Measurements from ENCODE around the gene PRH1. TPM values are rescaled to one million over a fixed set of nuclear protein-coding genes. Genes with fewer than 3 reads are reported as not detected.

The PRH1 gene
- total and polyA plus RNA-seq, 2 donors from 2014 or later: 3.2 to 28.7 TPM

GRCh38 chr12:10901427-10901826, 17.4 kb upstream of the PRH1 start:
- DNase-seq (no peak), FAIRE-seq (no peak)
- intact Hi-C loops (cut with DNase I): no loop called here
- Histone ChIP-seq H3K27ac (ENCODE audit: low read depth in 2 of 2, low read length in 2 of 2) (no peak overlapping the region), H3K27me3 (ENCODE audit: control insufficient read depth, insufficient read depth, low read length) (no peaks in the 10 kb centered on the region), H3K36me3 (ENCODE audit: control insufficient read depth in 2 of 3, insufficient read depth in 3 of 3, low read length in 3 of 3) (no peaks in the 10 kb centered on the region), H3K9ac (ENCODE audit: low read length in 3 of 3) (no peak overlapping the region), H3K9me3 (ENCODE audit: control insufficient read depth in 2 of 3, insufficient read depth in 1 of 3, low read length in 3 of 3) (peaks cover 0 to 12% (median 0%) of the 10 kb centered on the region in 3 donors), H3K4me1 (ENCODE audit: control insufficient read depth in 2 of 3, insufficient read depth in 2 of 3, low read depth in 1 of 3, low read length in 3 of 3) (no peaks in the 10 kb centered on the region), H3K4me3 (ENCODE audit: low read length in 3 of 3) (no peak overlapping the region)
- TF ChIP-seq, protein P1, sequence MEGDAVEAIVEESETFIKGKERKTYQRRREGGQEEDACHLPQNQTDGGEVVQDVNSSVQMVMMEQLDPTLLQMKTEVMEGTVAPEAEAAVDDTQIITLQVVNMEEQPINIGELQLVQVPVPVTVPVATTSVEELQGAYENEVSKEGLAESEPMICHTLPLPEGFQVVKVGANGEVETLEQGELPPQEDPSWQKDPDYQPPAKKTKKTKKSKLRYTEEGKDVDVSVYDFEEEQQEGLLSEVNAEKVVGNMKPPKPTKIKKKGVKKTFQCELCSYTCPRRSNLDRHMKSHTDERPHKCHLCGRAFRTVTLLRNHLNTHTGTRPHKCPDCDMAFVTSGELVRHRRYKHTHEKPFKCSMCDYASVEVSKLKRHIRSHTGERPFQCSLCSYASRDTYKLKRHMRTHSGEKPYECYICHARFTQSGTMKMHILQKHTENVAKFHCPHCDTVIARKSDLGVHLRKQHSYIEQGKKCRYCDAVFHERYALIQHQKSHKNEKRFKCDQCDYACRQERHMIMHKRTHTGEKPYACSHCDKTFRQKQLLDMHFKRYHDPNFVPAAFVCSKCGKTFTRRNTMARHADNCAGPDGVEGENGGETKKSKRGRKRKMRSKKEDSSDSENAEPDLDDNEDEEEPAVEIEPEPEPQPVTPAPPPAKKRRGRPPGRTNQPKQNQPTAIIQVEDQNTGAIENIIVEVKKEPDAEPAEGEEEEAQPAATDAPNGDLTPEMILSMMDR (IDR thresholded peaks at IDR 0.05; ENCODE audit: borderline replicate concordance, extremely low read depth, insufficient read depth): no peak

DNA sequence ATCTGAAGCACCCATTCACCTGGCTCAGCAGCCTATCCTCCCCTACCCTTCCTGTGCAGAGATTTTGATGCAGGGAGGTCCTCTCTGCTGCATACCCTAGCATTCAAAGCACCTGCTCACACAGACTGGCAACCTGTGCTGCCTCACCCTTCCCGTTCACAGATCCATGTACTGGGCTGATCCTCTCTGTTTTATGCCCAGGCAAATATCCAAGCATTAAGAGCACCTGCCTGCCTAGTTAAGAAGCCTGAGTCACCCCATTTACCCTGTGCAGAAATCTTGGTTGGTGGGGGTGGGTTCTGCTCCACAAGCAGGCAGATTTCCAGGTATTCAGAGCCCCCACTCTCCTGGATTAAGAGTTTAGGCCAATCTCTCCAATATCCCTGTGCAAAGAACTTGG, 16.9 kb upstream of the PRH1 start:
- DNase-seq (no peak), FAIRE-seq (no peak)
- intact Hi-C loops (cut with DNase I): no loop called here
- peaks cover 0 to 12% (median 0%) of the 10 kb centered on the region in 3 donors for H3K9me3 ChIP-seq (ENCODE audit: control insufficient read depth in 2 of 3, insufficient read depth in 1 of 3, low read length in 3 of 3)
- H3K36me3 ChIP-seq (ENCODE audit: control insufficient read depth in 2 of 3, insufficient read depth in 3 of 3, low read length in 3 of 3): no peaks in the 10 kb centered on the region
- no peaks in the 10 kb centered on the region for H3K4me1 ChIP-seq (ENCODE audit: control insufficient read depth in 2 of 3, insufficient read depth in 2 of 3, low read depth in 1 of 3, low read length in 3 of 3)
- no peak overlapping the region for H3K9ac ChIP-seq (ENCODE audit: low read length in 3 of 3)
- TF ChIP-seq, protein P1 (IDR thresholded peaks at IDR 0.05; ENCODE audit: borderline replicate concordance, extremely low read depth, insufficient read depth): no peak
- H3K4me3 ChIP-seq (ENCODE audit: low read length in 3 of 3): no peak overlapping the region
- no peaks in the 10 kb centered on the region for H3K27me3 ChIP-seq (ENCODE audit: control insufficient read depth, insufficient read depth, low read length)
- no peak overlapping the region for H3K27ac ChIP-seq (ENCODE audit: low read depth in 2 of 2, low read length in 2 of 2)

- no peak for FAIRE-seq
- intact Hi-C loops (cut with DNase I): no loop called here
- no peaks in the 10 kb centered on the region for H3K4me1 ChIP-seq (ENCODE audit: control insufficient read depth in 2 of 3, insufficient read depth in 2 of 3, low read depth in 1 of 3, low read length in 3 of 3)
- H3K27ac ChIP-seq (ENCODE audit: low read depth in 2 of 2, low read length in 2 of 2): no peak overlapping the region
- TF ChIP-seq, protein P1 (IDR thresholded peaks at IDR 0.05; ENCODE audit: borderline replicate concordance, extremely low read depth, insufficient read depth): no peak
- no peak for DNase-seq
- H3K36me3 ChIP-seq (ENCODE audit: control insufficient read depth in 2 of 3, insufficient read depth in 3 of 3, low read length in 3 of 3): no peaks in the 10 kb centered on the region
- peaks cover 0 to 12% (median 0%) of the 10 kb centered on the region in 3 donors for H3K9me3 ChIP-seq (ENCODE audit: control insufficient read depth in 2 of 3, insufficient read depth in 1 of 3, low read length in 3 of 3)
- no peak overlapping the region for H3K4me3 ChIP-seq (ENCODE audit: low read length in 3 of 3)
- no peaks in the 10 kb centered on the region for H3K27me3 ChIP-seq (ENCODE audit: control insufficient read depth, insufficient read depth, low read length)
- no peak overlapping the region for H3K9ac ChIP-seq (ENCODE audit: low read length in 3 of 3)
These were observed 16.5 kb upstream of the PRH1 start for GRCh38 chr12:10900530-10900929.

DNA sequence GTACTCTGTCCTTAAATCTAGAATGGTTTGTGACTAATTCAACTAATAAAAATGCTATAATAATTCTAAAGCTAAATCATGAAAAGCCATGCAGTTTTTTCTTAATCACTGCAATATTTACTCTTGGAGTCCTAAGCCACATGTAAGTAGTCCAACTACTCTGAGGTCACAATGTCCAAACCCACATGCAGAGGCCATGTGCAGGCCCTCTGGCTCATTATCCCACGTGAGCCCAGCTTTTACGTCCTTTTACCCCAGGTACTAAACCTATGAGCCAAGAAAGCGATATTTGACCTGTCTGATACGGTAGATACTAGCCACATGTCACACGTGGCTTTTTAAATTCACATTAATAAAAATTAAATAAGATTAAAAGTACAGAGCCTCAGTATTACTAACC, 12.8 kb upstream of the PRH1 start:
- TF ChIP-seq, protein P1 (IDR thresholded peaks at IDR 0.05; ENCODE audit: borderline replicate concordance, extremely low read depth, insufficient read depth): no peak
- FAIRE-seq (no peak), DNase-seq (no peak)
- intact Hi-C loops (cut with DNase I): no loop called here
- Histone ChIP-seq H3K4me3 (ENCODE audit: low read length in 3 of 3) (no peak overlapping the region), H3K9me3 (ENCODE audit: control insufficient read depth in 2 of 3, insufficient read depth in 1 of 3, low read length in 3 of 3) (no peaks in the 10 kb centered on the region), H3K36me3 (ENCODE audit: control insufficient read depth in 2 of 3, insufficient read depth in 3 of 3, low read length in 3 of 3) (no peaks in the 10 kb centered on the region), H3K27me3 (ENCODE audit: control insufficient read depth, insufficient read depth, low read length) (no peaks in the 10 kb centered on the region), H3K27ac (ENCODE audit: low read depth in 2 of 2, low read length in 2 of 2) (no peak overlapping the region), H3K4me1 (ENCODE audit: control insufficient read depth in 2 of 3, insufficient read depth in 2 of 3, low read depth in 1 of 3, low read length in 3 of 3) (no peaks in the 10 kb centered on the region), H3K9ac (ENCODE audit: low read length in 3 of 3) (no peak overlapping the region)
